IMR-90 (cell line): ENCODE results near the gene SYNGR1. TPM values are rescaled to one million over a fixed set of nuclear protein-coding genes. Genes with fewer than 3 reads are reported as not detected.

Source experiments
- ATAC-seq: fragments of 200-7000 bp; cut with Tn5 transposase; 2 replicates; pipeline ENCODE4 v1.9.1; 2020; ENCODE audit warnings: low read depth, mild to moderate bottlenecking, moderate library complexity
- BruUV-seq: library from RNA; stranded (reverse); fragments of 400-500 nt; replicated peaks from 2 replicates; lab custom pipeline; 2021; lab: Mats Ljungman, UMichigan
- CTCF ChIA-PET: fragments of 300-600 bp; formaldehyde crosslinking; extraction: SDS; loops from one replicate; lab custom pipeline; 2021; ENCODE audit warnings: antibody characterized with exemption; lab: Yijun Ruan, JAX
- POLR2A ChIA-PET: fragments of 300-600 bp; sonication (Branson Sonifier 250); formaldehyde crosslinking; loops from one replicate; lab custom pipeline; 2022; ENCODE audit warnings: antibody characterized with exemption; ENCODE audit not compliant: unreplicated experiment; lab: Charles Lee
- DNase-seq: peaks from one replicate; pipeline ENCODE4 v3.0.0; 2013
- H2AFZ ChIP-seq: replicated peaks from 2 replicates; pipeline ENCODE3; 2013; ENCODE audit warnings: low read length, mild to moderate bottlenecking; ENCODE audit not compliant: poor library complexity
- H2AK5ac ChIP-seq: 2 replicates; pipeline ENCODE4 v1.6.1; 2013; ENCODE audit warnings: low read depth, low read length, inconsistent platforms
- H2AK9ac ChIP-seq: replicated peaks from 2 replicates; pipeline ENCODE3; 2013; ENCODE audit warnings: mild to moderate bottlenecking, low read depth, low read length, moderate library complexity; ENCODE audit not compliant: poor library complexity
- H2BK120ac ChIP-seq: 2 replicates; pipeline ENCODE4 v1.6.1; 2013; ENCODE audit warnings: low read depth, low read length, inconsistent platforms
- H2BK15ac ChIP-seq: 3 replicates; pipeline ENCODE4 v1.6.1; 2013; ENCODE audit warnings: low read depth, low read length, inconsistent platforms
- H2BK20ac ChIP-seq: 2 replicates; pipeline ENCODE4 v1.6.1; 2013; ENCODE audit warnings: low read depth, mild to moderate bottlenecking, inconsistent platforms, low read length, moderate library complexity
- H2BK5ac ChIP-seq: 2 replicates; pipeline ENCODE4 v1.6.1; 2013; ENCODE audit warnings: mild to moderate bottlenecking, low read depth, low read length, inconsistent platforms; ENCODE audit not compliant: poor library complexity, severe bottlenecking
- H3K14ac ChIP-seq: replicated peaks from 2 replicates; pipeline ENCODE4 v1.6.1; 2013; ENCODE audit warnings: low read depth, low read length, inconsistent platforms
- H3K18ac ChIP-seq: 2 replicates; pipeline ENCODE4 v1.6.1; 2013; ENCODE audit warnings: low read depth, low read length, control low read depth
- H3K23ac ChIP-seq: 2 replicates; pipeline ENCODE4 v1.6.1; 2013; ENCODE audit warnings: low read depth, low read length, inconsistent platforms
- H3K27ac ChIP-seq: 2 replicates; pipeline ENCODE4 v1.5.1; 2013; ENCODE audit warnings: mild to moderate bottlenecking, control low read depth, low read length; ENCODE audit not compliant: insufficient read depth
- H3K27me3 ChIP-seq: 2 replicates; pipeline ENCODE4 v1.6.1; 2013; ENCODE audit warnings: low read length; ENCODE audit not compliant: control insufficient read depth, insufficient read depth
- H3K36me3 ChIP-seq: 2 replicates; pipeline ENCODE4 v1.6.1; 2013; ENCODE audit warnings: low read length, mixed read lengths; ENCODE audit not compliant: control insufficient read depth, insufficient read depth
- H3K4ac ChIP-seq: 2 replicates; pipeline ENCODE4 v1.6.1; 2013; ENCODE audit warnings: low read depth, low read length, inconsistent platforms
- H3K4me1 ChIP-seq: 2 replicates; pipeline ENCODE4 v1.6.1; 2013; ENCODE audit warnings: low read length, mixed read lengths; ENCODE audit not compliant: control insufficient read depth, insufficient read depth
- H3K4me2 ChIP-seq: 2 replicates; pipeline ENCODE4 v1.6.1; 2013; ENCODE audit warnings: low read depth, mild to moderate bottlenecking, control low read depth, low read length, moderate library complexity
- H3K4me3 ChIP-seq: 2 replicates; pipeline ENCODE4 v1.5.1; 2013; ENCODE audit warnings: low read depth, mild to moderate bottlenecking, control low read depth, low read length, moderate library complexity; ENCODE audit not compliant: insufficient read depth
- H3K56ac ChIP-seq: 2 replicates; pipeline ENCODE4 v1.6.1; 2013; ENCODE audit warnings: low read length, inconsistent platforms; ENCODE audit not compliant: insufficient read depth; ENCODE audit errors: extremely low read depth
- H3K79me1 ChIP-seq, 2 experiments: 2 replicates each; pipeline ENCODE4 v1.6.1; 2013; ENCODE audit warnings: low read length in 2 of 2, inconsistent platforms in 1 of 2, low read depth in 1 of 2
- H3K9ac ChIP-seq: 2 replicates; pipeline ENCODE4 v1.6.1; 2013; ENCODE audit warnings: low read depth, low read length, control low read depth
- H3K9me1 ChIP-seq: 2 replicates; pipeline ENCODE4 v1.6.1; 2013; ENCODE audit warnings: low read length, inconsistent platforms; ENCODE audit not compliant: insufficient read depth
- H3K9me3 ChIP-seq: 2 replicates; pipeline ENCODE4 v1.6.1; 2013; ENCODE audit warnings: low read length; ENCODE audit not compliant: control insufficient read depth, insufficient read depth
- H4K20me1 ChIP-seq: 2 replicates; pipeline ENCODE4 v1.6.1; 2013; ENCODE audit warnings: low read length, inconsistent platforms; ENCODE audit not compliant: insufficient read depth
- H4K5ac ChIP-seq: 2 replicates; pipeline ENCODE4 v1.6.1; 2013; ENCODE audit warnings: mild to moderate bottlenecking, low read depth, low read length, control low read depth
- H4K8ac ChIP-seq, 2 experiments: 2 replicates each; pipeline ENCODE4 v1.6.1; 2013; ENCODE audit warnings: low read depth in 2 of 2, low read length in 2 of 2, control low read depth in 1 of 2, inconsistent platforms in 1 of 2
- H4K91ac ChIP-seq: 2 replicates; pipeline ENCODE4 v1.6.1; 2013; ENCODE audit warnings: low read depth, low read length, inconsistent platforms; ENCODE audit not compliant: insufficient read depth
- FOS ChIP-seq: fragments of 150-350 bp; IDR thresholded peaks from 2 replicates; pipeline ENCODE4 v1.6.1; 2016; ENCODE audit warnings: low read depth, low read length
- MAFK ChIP-seq: IDR thresholded peaks from 2 replicates; pipeline ENCODE4 v1.6.1; 2012; ENCODE audit warnings: low read depth, low read length, improper control_type of control experiment
- MXI1 ChIP-seq: IDR thresholded peaks from 2 replicates; pipeline ENCODE4 v1.6.1; 2012; ENCODE audit warnings: low read depth, mild to moderate bottlenecking, low read length, moderate library complexity, borderline replicate concordance
- NFE2L2 ChIP-seq: fragments of 150-350 bp; IDR thresholded peaks from 2 replicates; pipeline ENCODE4 v1.6.1; 2016; ENCODE audit warnings: low read depth, mild to moderate bottlenecking, low read length
- RCOR1 ChIP-seq: IDR thresholded peaks from 2 replicates; pipeline ENCODE4 v1.6.1; 2012; ENCODE audit warnings: mild to moderate bottlenecking, low read length, improper control_type of control experiment; ENCODE audit not compliant: insufficient replicate concordance
- whole genome bisulfite sequencing, 2 experiments: methylation state at CpG; one replicate each; pipeline versions ENCODE4 v1.1.5 to v1.1.7; 2013; ENCODE audit warnings: missing lambda C conversion rate in 2 of 2; ENCODE audit not compliant: insufficient read length in 1 of 2; ENCODE audit errors: extremely low coverage in 2 of 2; 5-methylcytosine and 5-hydroxymethylcytosine counted together
- dilution Hi-C: fragments of 300-500 bp; cut with HindIII; formaldehyde crosslinking; loops from one replicate; pipeline ENCODE4 v1.14.3; 2018; ENCODE audit warnings: low sequenced_read_pairs; ENCODE audit not compliant: unreplicated experiment
- in situ Hi-C: fragments of 300-500 bp; cut with MboI; formaldehyde crosslinking; loops from 3 replicates; pipeline ENCODE4 v1.14.3; 2019; ENCODE audit warnings: low sequenced_read_pairs, inconsistent platforms, mixed read lengths
- intact Hi-C: fragments of 100-400 bp; cut with micrococcal nuclease; formaldehyde crosslinking; loops from 2 replicates; pipeline ENCODE4 v1.10.0; 2022
- polyA plus RNA-seq, 3 experiments: library from polyadenylated mRNA; depleted of rRNA; stranded (reverse); fragments of >200 nt; gene quantifications; 2 replicates each; pipeline ENCODE4 v1.2.3, GENCODE V29; 2012; ENCODE audit warnings: low replicate concordance in 1 of 3
- total RNA-seq: library from RNA; depleted of rRNA; stranded (reverse); fragments of >200 nt; gene quantifications from 2 replicates; pipeline ENCODE4 v1.2.3, GENCODE V29; 2012

The SYNGR1 gene
- total and polyA plus RNA-seq, 2 of the 4 experiments (the other 2 are of a cell fraction): 6.3 to 81.5 TPM

DNA sequence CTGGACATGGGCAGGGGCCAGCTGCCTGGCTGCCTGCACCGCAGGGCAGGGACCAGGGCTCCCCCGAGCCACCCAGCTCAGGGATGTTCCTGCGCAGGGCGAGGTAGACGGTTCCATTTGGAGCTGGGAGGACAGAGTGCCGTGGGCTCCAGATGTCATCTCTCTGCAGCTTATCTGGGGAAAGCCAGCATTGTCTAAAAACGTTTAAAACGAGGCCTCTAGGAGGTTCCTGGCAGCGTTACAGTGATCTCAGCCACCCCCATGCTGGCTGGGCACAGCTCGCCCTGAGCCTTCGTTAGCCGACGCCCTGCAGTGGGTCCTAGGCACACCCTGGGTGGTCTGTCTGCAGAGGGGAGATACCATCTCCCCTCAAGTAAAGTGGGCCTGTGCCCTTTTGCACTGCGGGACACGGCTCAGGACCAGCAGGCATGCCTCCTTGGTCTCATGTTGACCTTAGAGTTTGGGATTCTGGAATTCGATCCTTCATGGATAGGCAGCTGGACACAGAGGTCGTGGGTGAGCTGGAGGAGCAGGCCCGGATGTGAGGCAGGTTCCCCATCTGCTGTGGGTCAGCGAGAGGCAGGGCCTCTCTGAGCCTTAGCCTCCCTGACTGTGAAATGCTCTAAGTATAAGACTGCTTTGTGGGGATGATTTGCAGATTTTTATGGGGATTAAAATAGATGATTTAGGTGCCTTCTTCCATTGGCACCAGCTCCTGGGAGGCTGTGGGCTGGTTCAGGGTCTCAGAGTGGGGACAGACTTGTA is 14.1 kb downstream of the SYNGR1 start:
- peak overlapping the region; percentile 81 for H2AFZ ChIP-seq
- in situ Hi-C loops: no loop called here
- H4K8ac ChIP-seq: no peak overlapping the region; a peak in 1 of 4 replicates
- no peak overlapping the region for H3K4me2 ChIP-seq
- H3K9me3 ChIP-seq: no peaks in the 10 kb centered on the region
- POLR2A ChIA-PET: no interaction called here
- dilution Hi-C loops: no loop called here
- no peak overlapping the region for H4K5ac ChIP-seq
- peak overlapping the region; percentile 0; the same call in 1 of the 2 replicates for H2BK20ac ChIP-seq
- WGBS, 2 experiments: 41% methylated on average over 14 of the region's 19 CpGs; no CpG with 5 or more reads in 1 of the 2 experiments
- H3K79me1 ChIP-seq: peaks cover 0 to 21% of the 10 kb centered on the region in 2 experiments; a peak in 3 of 4 replicates
- CTCF ChIA-PET: no interaction called here
- peaks cover 2% of the 10 kb centered on the region for H3K36me3 ChIP-seq
- BruUV-seq: no TSS peak
- peak overlapping the region; percentile 61 for H3K4ac ChIP-seq
- no peak overlapping the region for H2BK120ac ChIP-seq
- H3K4me1 ChIP-seq: peaks cover 8% of the 10 kb centered on the region; the same call in 1 of the 2 replicates
- H4K91ac ChIP-seq: no peak overlapping the region
- H2AK9ac ChIP-seq: peak overlapping the region; percentile 87
- H3K9me1 ChIP-seq: peaks cover 4% of the 10 kb centered on the region; the same call in 1 of the 2 replicates
- ATAC-seq (peak; percentile 67), DNase-seq (no peak)
- H3K27ac ChIP-seq: no peak overlapping the region
- peaks cover 18% of the 10 kb centered on the region for H4K20me1 ChIP-seq
- H2BK5ac ChIP-seq: no peak overlapping the region
- H3K18ac ChIP-seq: no peak overlapping the region
- intact Hi-C loops: no loop called here
- H3K27me3 ChIP-seq: no peaks in the 10 kb centered on the region
- no peak for TF ChIP-seq RCOR1
- no peak for TF ChIP-seq MAFK
- TF ChIP-seq FOS: no peak
- no peak for TF ChIP-seq MXI1
- TF ChIP-seq NFE2L2: no peak
- H2BK15ac ChIP-seq: no peak overlapping the region
- H3K9ac ChIP-seq: no peak overlapping the region
- peak overlapping the region; percentile 80; the same call in 1 of the 2 replicates for H2AK5ac ChIP-seq
- H3K23ac ChIP-seq: peak overlapping the region; percentile 43; the same call in 1 of the 2 replicates
- no peak overlapping the region for H3K14ac ChIP-seq
- H3K4me3 ChIP-seq: no peak overlapping the region
- no peak overlapping the region for H3K56ac ChIP-seq
